ENCODE measurements around the gene GPATCH8. TPM values are rescaled to one million over a fixed set of nuclear protein-coding genes. Genes with fewer than 3 reads are reported as not detected.
A peak's percentile ranks its signal among the peaks of the same experiment; 100 is the strongest.

The GPATCH8 gene
- total and polyA plus RNA-seq, 9 of the 15 experiments (the other 6 are each of a cell fraction or from before 2014, with no cell fraction given) = 10.6 to 29.6 (median 13.2) TPM

DNA sequence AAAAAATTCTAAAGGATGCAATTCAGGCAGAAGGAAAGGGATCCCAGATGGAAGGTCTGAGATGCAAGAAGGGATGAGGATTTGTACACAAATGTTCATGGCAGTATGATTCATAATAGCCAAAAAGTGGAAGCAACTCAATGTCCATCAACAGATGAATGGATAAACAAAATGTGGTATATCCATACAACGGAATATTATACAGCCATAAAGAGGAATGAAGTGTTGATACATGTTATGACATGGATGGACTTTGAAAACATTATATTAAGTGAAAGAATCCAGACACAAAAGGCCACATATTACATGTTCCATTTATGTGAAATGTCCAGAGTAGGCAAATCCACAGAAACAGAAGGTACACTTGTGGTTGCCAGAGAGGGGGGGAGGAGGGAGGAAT, 23.9 kb upstream of the GPATCH8 start:
- no peak overlapping the region for H3K9ac ChIP-seq (ENCODE audit: insufficient read depth in 1 of 2, low read depth in 2 of 2, low read length in 2 of 2)
- H3K36me3 ChIP-seq (ENCODE audit: control insufficient read depth, insufficient read depth, low read length) = no peaks in the 10 kb centered on the region
- peaks cover 0 to 5% of the 10 kb centered on the region in 2 experiments; a peak in 1 of 5 replicates for H3K27me3 ChIP-seq (ENCODE audit: control insufficient read depth in 2 of 2, insufficient read depth in 2 of 2, low read length in 2 of 2)
- ChIA-PET CTCF (ENCODE audit: low intra/inter-chr PET ratio) (no interaction called here), POLR2A (no interaction called here)
- H3K79me2 ChIP-seq (ENCODE audit: control insufficient read depth, insufficient read depth, low read length) = no peaks in the 10 kb centered on the region
- H3K9me3 ChIP-seq (replicated peaks; ENCODE audit: control insufficient read depth, insufficient read depth, low read depth, low read length) = peaks cover 3% of the 10 kb centered on the region
- in situ Hi-C loops (cut with MboI) = no loop called here
- H4K20me1 ChIP-seq (replicated peaks; ENCODE audit: control insufficient read depth, insufficient read depth, low read length) = no peaks in the 10 kb centered on the region
- no peaks in the 10 kb centered on the region for H3K9me1 ChIP-seq (ENCODE audit: control insufficient read depth, insufficient read depth, low read length)
- H3K4me3 ChIP-seq = no peak overlapping the region
- BruUV-seq (replicated peaks) = no TSS peak
- ATAC-seq (no peak), FAIRE-seq (no peak), DNase-seq (ENCODE audit: extremely low read depth in 1 of 4, low spot score in 3 of 4) (no peak)
- intact Hi-C loops (cut with micrococcal nuclease) = no loop called here
- 25% methylated on average over 1 of the region's 1 CpG for WGBS (ENCODE audit: insufficient coverage, low coverage, missing lambda C conversion rate)
- H3K4me1 ChIP-seq (replicated peaks in 1 of 2; ENCODE audit: control insufficient read depth in 2 of 2, insufficient read depth in 2 of 2, low read length in 2 of 2) = peaks cover 2 to 5% of the 10 kb centered on the region in 2 experiments; a peak in 2 of 5 replicates
- H3K27ac ChIP-seq (ENCODE audit: extremely low read depth, low read depth, low read length) = no peak overlapping the region
- H3K4me2 ChIP-seq (ENCODE audit: insufficient read depth, low read length) = no peak overlapping the region
- H2AFZ ChIP-seq (ENCODE audit: low read depth, low read length) = no peak overlapping the region
- TF ChIP-seq TRIM24 (IDR thresholded peaks at IDR 0.05) (0 out of 4 replicates have a peak, but pooled peaks of 1 of the 2 experiments have one; percentile 9), ZNF23 (CRISPR knock-in tag; IDR thresholded peaks at IDR 0.05) (no peak), TRIM28 (IDR thresholded peaks at IDR 0.05) (peak; percentile 63; the same call in 1 of the 2 replicates), TAF15 (IDR thresholded peaks at IDR 0.05; ENCODE audit: low read depth, low read length) (no peak), ADNP (tag; IDR thresholded peaks at IDR 0.05) (peak; percentile 57), ZNF146 (CRISPR knock-in tag; IDR thresholded peaks at IDR 0.05; ENCODE audit: unreplicated experiment) (peak; percentile 98), BCOR (IDR thresholded peaks at IDR 0.05) (peak; percentile 83), ZZZ3 (IDR thresholded peaks at IDR 0.05) (no peak), NELFE (IDR thresholded peaks at IDR 0.05; ENCODE audit: insufficient read depth, insufficient read length) (no peak), ELF2 (CRISPR knock-in tag; IDR thresholded peaks at IDR 0.05) (no peak)
- TF ChIP-seq, protein P1, sequence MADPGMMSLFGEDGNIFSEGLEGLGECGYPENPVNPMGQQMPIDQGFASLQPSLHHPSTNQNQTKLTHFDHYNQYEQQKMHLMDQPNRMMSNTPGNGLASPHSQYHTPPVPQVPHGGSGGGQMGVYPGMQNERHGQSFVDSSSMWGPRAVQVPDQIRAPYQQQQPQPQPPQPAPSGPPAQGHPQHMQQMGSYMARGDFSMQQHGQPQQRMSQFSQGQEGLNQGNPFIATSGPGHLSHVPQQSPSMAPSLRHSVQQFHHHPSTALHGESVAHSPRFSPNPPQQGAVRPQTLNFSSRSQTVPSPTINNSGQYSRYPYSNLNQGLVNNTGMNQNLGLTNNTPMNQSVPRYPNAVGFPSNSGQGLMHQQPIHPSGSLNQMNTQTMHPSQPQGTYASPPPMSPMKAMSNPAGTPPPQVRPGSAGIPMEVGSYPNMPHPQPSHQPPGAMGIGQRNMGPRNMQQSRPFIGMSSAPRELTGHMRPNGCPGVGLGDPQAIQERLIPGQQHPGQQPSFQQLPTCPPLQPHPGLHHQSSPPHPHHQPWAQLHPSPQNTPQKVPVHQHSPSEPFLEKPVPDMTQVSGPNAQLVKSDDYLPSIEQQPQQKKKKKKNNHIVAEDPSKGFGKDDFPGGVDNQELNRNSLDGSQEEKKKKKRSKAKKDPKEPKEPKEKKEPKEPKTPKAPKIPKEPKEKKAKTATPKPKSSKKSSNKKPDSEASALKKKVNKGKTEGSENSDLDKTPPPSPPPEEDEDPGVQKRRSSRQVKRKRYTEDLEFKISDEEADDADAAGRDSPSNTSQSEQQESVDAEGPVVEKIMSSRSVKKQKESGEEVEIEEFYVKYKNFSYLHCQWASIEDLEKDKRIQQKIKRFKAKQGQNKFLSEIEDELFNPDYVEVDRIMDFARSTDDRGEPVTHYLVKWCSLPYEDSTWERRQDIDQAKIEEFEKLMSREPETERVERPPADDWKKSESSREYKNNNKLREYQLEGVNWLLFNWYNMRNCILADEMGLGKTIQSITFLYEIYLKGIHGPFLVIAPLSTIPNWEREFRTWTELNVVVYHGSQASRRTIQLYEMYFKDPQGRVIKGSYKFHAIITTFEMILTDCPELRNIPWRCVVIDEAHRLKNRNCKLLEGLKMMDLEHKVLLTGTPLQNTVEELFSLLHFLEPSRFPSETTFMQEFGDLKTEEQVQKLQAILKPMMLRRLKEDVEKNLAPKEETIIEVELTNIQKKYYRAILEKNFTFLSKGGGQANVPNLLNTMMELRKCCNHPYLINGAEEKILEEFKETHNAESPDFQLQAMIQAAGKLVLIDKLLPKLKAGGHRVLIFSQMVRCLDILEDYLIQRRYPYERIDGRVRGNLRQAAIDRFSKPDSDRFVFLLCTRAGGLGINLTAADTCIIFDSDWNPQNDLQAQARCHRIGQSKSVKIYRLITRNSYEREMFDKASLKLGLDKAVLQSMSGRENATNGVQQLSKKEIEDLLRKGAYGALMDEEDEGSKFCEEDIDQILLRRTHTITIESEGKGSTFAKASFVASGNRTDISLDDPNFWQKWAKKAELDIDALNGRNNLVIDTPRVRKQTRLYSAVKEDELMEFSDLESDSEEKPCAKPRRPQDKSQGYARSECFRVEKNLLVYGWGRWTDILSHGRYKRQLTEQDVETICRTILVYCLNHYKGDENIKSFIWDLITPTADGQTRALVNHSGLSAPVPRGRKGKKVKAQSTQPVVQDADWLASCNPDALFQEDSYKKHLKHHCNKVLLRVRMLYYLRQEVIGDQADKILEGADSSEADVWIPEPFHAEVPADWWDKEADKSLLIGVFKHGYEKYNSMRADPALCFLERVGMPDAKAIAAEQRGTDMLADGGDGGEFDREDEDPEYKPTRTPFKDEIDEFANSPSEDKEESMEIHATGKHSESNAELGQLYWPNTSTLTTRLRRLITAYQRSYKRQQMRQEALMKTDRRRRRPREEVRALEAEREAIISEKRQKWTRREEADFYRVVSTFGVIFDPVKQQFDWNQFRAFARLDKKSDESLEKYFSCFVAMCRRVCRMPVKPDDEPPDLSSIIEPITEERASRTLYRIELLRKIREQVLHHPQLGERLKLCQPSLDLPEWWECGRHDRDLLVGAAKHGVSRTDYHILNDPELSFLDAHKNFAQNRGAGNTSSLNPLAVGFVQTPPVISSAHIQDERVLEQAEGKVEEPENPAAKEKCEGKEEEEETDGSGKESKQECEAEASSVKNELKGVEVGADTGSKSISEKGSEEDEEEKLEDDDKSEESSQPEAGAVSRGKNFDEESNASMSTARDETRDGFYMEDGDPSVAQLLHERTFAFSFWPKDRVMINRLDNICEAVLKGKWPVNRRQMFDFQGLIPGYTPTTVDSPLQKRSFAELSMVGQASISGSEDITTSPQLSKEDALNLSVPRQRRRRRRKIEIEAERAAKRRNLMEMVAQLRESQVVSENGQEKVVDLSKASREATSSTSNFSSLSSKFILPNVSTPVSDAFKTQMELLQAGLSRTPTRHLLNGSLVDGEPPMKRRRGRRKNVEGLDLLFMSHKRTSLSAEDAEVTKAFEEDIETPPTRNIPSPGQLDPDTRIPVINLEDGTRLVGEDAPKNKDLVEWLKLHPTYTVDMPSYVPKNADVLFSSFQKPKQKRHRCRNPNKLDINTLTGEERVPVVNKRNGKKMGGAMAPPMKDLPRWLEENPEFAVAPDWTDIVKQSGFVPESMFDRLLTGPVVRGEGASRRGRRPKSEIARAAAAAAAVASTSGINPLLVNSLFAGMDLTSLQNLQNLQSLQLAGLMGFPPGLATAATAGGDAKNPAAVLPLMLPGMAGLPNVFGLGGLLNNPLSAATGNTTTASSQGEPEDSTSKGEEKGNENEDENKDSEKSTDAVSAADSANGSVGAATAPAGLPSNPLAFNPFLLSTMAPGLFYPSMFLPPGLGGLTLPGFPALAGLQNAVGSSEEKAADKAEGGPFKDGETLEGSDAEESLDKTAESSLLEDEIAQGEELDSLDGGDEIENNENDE (IDR thresholded peaks at IDR 0.05; ENCODE audit: low read depth, low read length) = no peak
- TF ChIP-seq, protein P2, sequence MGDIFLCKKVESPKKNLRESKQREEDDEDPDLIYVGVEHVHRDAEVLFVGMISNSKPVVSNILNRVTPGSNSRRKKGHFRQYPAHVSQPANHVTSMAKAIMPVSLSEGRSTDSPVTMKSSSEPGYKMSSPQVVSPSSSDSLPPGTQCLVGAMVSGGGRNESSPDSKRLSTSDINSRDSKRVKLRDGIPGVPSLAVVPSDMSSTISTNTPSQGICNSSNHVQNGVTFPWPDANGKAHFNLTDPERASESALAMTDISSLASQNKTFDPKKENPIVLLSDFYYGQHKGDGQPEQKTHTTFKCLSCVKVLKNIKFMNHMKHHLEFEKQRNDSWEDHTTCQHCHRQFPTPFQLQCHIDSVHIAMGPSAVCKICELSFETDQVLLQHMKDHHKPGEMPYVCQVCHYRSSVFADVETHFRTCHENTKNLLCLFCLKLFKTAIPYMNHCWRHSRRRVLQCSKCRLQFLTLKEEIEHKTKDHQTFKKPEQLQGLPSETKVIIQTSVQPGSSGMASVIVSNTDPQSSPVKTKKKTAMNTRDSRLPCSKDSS (IDR thresholded peaks at IDR 0.05; ENCODE audit: low read depth, partially characterized antibody) = no peak

Measured in K562 (cell line).